Neuron (in vitro differentiated cells): ENCODE measurements around the gene ISL1.

Experiments
- H2AFZ ChIP-seq: one replicate; pipeline ENCODE4 v1.6.1; 2013; ENCODE audit warnings: low read depth, mild to moderate bottlenecking, inconsistent platforms, low read length, moderate library complexity
- H3K27me3 ChIP-seq: one replicate; pipeline ENCODE4 v1.6.1; 2013; ENCODE audit warnings: low read length; ENCODE audit not compliant: insufficient read depth
- H3K36me3 ChIP-seq: one replicate; pipeline ENCODE4 v1.6.1; 2013; ENCODE audit warnings: low read length; ENCODE audit not compliant: insufficient read depth
- H3K4me1 ChIP-seq: one replicate; pipeline ENCODE4 v1.6.1; 2013; ENCODE audit warnings: low read length; ENCODE audit not compliant: insufficient read depth
- H3K4me3 ChIP-seq: 2 replicates; pipeline ENCODE4 v1.5.1; 2013; ENCODE audit warnings: mild to moderate bottlenecking, low read length, moderate library complexity
- H3K9me3 ChIP-seq: one replicate; pipeline ENCODE4 v1.6.1; 2013; ENCODE audit warnings: low read length

Gene ISL1

DNA sequence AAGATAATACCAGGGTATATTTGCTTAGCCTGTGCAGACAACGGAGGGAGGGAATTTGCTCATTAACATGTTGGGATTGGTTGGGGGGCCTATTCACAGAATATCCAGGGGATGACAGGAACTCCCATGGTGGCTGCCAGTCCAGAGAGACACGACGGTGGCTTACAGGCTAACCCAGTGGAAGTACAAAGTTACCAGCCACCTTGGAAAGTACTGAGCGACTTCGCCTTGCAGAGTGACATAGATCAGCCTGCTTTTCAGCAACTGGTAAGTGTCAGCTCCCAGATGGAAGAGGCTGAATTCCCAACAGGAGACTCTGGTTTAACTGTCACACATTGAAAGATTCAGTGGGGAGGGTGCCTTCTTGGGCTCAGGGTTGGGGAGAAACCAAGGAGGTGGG is 7.9 kb downstream of the ISL1 start:
- H3K9me3 ChIP-seq = no peaks in the 10 kb centered on the region
- H3K27me3 ChIP-seq = peaks cover 84% of the 10 kb centered on the region
- no peak overlapping the region for H2AFZ ChIP-seq
- H3K36me3 ChIP-seq = no peaks in the 10 kb centered on the region
- no peak overlapping the region for H3K4me3 ChIP-seq
- H3K4me1 ChIP-seq = peaks cover 5% of the 10 kb centered on the region

GRCh38 chr5:51392689-51393199 is 9.5 kb downstream of the ISL1 start:
- Histone ChIP-seq H2AFZ (no peak overlapping the region), H3K9me3 (no peaks in the 10 kb centered on the region), H3K4me3 (no peak overlapping the region), H3K4me1 (peaks cover 5% of the 10 kb centered on the region), H3K36me3 (no peaks in the 10 kb centered on the region), H3K27me3 (peaks cover 84% of the 10 kb centered on the region)

- Histone ChIP-seq H3K27me3 (peaks cover 84% of the 10 kb centered on the region), H3K4me3 (no peak overlapping the region), H3K4me1 (peaks cover 3% of the 10 kb centered on the region), H2AFZ (no peak overlapping the region), H3K36me3 (no peaks in the 10 kb centered on the region), H3K9me3 (no peaks in the 10 kb centered on the region)
Measured at GRCh38 chr5:51394609-51395008, 11.4 kb downstream of the ISL1 start.

DNA sequence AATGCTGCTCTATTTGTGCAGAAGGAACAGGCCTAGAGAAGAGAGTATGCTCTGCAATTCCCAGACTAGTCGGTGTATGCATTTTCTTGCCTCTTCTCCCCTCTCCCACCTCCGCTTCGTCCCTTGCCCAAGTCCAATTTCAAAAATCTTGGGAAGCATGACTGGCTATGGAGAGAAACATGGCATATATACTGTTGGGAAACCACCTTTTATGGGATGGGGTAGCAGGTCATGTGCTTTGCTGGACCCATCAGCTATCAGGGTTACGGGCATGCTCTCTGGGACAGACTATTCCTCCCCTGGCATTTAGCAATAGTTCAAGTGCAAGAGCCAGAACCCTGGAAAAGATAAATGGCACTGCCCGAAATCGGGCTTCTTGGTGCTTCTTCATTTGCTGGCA is 12.0 kb downstream of the ISL1 start:
- H3K36me3 ChIP-seq = no peaks in the 10 kb centered on the region
- no peak overlapping the region for H3K4me3 ChIP-seq
- peaks cover 84% of the 10 kb centered on the region for H3K27me3 ChIP-seq
- H2AFZ ChIP-seq = no peak overlapping the region
- no peaks in the 10 kb centered on the region for H3K4me1 ChIP-seq
- no peaks in the 10 kb centered on the region for H3K9me3 ChIP-seq

DNA sequence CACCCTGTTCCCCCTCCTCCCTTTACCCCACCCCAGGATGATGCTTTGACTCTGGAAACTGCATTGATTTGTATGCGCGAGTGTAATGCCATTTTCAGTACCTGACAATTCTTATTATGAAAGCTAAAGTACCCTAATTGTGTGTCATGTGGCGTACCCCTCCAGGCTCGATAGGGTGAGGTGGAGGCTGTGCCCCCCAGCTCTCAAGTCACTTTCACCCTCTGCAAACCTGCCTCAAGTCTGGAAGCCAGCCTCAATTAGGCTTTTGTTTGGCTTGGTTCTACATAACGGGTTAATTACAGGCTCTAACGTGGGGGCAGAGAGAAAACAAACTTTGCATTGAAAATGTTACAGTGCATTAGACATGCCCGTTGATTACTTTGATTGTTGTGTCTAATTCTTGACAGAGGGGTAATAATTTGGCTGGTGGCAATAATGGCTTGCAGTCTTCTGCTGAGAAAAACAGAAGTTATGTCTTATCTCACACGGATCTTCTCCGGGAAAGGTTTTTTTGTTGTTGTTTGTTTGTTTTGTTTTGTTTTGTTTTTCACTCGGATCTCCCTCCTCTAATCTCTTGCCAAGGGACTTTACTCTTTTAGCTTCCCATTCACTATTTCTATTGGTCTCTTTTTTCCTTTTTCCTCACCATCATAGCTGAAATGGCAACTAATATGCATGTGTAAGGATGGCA is 12.6 kb downstream of the ISL1 start:
- no peaks in the 10 kb centered on the region for H3K36me3 ChIP-seq
- H3K27me3 ChIP-seq = peaks cover 82% of the 10 kb centered on the region
- no peak overlapping the region for H3K4me3 ChIP-seq
- no peaks in the 10 kb centered on the region for H3K9me3 ChIP-seq
- no peak overlapping the region for H2AFZ ChIP-seq
- H3K4me1 ChIP-seq = no peaks in the 10 kb centered on the region

GRCh38 chr5:51396797-51397196 is 13.5 kb downstream of the ISL1 start:
- H3K4me1 ChIP-seq = no peaks in the 10 kb centered on the region
- no peaks in the 10 kb centered on the region for H3K36me3 ChIP-seq
- peaks cover 72% of the 10 kb centered on the region for H3K27me3 ChIP-seq
- H3K9me3 ChIP-seq = no peaks in the 10 kb centered on the region
- H2AFZ ChIP-seq = no peak overlapping the region
- H3K4me3 ChIP-seq = no peak overlapping the region

DNA sequence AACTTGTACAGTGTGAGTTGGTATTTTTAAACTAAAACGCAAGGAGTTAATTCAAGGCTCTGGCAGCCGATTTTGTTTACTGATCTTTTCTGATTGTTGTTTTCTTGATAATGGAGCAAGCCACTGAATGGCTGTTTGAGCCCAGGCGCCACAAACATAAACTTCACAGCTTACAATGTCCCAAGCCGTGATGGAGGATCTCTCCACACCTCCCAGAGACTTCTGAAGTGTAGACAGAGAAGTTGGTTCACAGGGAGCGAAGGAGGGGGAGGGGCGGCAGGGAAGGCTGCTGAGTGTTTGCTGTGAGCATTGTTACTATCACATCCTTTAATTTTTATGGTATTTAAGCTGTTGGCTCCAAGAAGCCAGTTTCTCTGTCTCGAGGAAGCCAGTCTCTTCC is 14.7 kb downstream of the ISL1 start:
- no peaks in the 10 kb centered on the region for H3K4me1 ChIP-seq
- H2AFZ ChIP-seq = no peak overlapping the region
- H3K4me3 ChIP-seq = no peak overlapping the region
- no peaks in the 10 kb centered on the region for H3K9me3 ChIP-seq
- H3K27me3 ChIP-seq = peaks cover 64% of the 10 kb centered on the region
- no peaks in the 10 kb centered on the region for H3K36me3 ChIP-seq

DNA sequence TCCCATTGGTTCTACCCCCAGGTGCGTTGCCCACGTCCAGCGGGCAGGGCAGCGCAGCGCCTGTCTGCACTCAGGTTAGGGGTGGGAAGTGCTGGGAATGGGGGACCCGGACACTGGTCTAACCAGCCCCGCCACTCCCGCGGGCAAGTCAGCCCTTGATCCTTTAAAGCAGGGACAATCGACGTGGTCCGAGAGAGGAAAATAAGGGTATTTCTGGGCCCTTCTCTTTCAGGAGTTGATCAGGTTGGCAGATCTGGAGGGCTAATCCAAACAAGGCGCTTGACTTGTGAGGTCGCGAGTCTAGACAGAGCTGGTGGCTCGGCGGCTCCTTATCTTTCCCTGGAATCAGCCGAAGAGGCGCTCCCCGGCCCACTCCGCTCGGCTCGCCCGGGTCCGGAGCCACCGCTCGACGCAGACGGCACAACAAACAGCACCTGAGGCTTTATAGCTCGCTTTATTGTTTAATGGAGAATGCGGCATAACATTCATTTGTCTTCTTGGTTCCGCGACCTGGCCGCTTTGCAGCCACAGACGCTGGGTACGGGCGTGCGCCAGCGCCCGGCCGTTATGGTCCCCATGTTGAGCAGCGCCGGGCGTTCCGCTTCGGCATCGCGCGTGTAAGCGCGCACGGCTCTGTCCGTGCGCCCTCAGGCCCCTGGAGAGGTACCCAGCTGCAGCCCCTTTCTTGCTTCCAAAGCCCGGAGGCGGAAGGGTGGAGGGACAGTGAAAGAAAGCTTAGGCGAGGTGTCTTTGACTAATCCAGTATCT is 15.8 kb downstream of the ISL1 start:
- peaks cover 61% of the 10 kb centered on the region for H3K27me3 ChIP-seq
- H3K4me1 ChIP-seq = no peaks in the 10 kb centered on the region
- H3K9me3 ChIP-seq = no peaks in the 10 kb centered on the region
- no peak overlapping the region for H3K4me3 ChIP-seq
- no peaks in the 10 kb centered on the region for H3K36me3 ChIP-seq
- H2AFZ ChIP-seq = no peak overlapping the region

DNA sequence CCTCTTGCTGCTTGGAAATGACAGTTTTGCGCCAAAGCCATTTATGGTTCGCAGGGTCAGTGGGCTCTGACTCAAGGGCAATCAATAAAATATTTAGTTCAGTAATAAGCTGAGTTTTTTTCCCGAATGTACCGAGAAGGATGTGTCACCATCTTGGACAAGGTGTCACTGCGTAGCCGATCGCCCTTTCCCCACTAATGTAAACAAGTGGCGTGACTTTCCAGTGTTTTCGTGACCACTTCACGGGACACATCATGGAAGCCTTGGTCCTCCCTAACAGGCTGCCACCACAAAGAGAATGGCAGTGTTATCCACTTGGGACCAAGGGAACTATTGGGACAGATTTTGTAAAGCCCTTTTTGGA is 16.4 kb downstream of the ISL1 start:
- no peaks in the 10 kb centered on the region for H3K36me3 ChIP-seq
- peaks cover 60% of the 10 kb centered on the region for H3K27me3 ChIP-seq
- H3K4me1 ChIP-seq = no peaks in the 10 kb centered on the region
- H3K4me3 ChIP-seq = no peak overlapping the region
- H2AFZ ChIP-seq = no peak overlapping the region
- H3K9me3 ChIP-seq = no peaks in the 10 kb centered on the region

DNA sequence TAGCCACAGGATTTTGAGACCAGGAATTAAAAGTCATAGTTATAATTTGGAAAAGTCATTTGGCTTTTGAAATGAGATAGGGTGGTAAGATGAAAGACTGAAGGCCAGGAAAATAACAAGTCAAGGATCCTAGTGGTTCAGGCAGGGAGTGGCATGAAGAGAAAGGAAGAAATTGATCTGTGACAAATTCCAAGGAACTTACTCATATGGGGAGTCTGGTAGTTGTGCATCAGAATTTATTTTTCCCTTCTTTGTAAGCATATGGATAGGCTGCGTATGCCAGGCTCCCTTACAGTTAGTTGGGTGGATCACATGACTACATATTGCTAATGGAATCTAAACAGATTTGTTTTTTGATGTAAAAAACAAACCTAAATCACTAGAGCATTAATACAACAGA is 21.0 kb downstream of the ISL1 start:
- Histone ChIP-seq H3K4me1 (no peaks in the 10 kb centered on the region), H2AFZ (no peak overlapping the region), H3K4me3 (no peak overlapping the region), H3K27me3 (peaks cover 16% of the 10 kb centered on the region), H3K36me3 (no peaks in the 10 kb centered on the region), H3K9me3 (no peaks in the 10 kb centered on the region)

DNA sequence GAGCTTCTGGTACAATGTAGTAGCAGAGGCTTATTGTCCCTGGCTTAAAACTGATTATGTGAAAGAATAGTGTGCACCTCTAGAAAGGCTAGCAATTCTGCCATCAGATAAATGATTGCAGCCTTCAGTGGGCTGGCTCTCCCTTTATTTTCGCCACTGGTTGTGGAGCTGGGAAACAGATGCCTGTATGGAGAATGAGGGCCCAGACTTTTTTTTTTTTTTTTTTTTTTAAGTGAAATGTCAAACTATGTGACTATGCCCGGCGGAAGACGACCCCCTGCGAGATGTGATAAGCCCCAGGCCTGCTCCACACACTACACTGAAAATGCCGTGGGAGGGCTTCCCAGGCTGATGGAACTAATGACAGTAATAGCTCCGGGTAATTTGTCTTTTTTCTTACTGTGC is 28.7 kb downstream of the ISL1 start:
- Histone ChIP-seq H3K36me3 (no peaks in the 10 kb centered on the region), H2AFZ (no peak overlapping the region), H3K4me1 (no peaks in the 10 kb centered on the region), H3K27me3 (no peaks in the 10 kb centered on the region), H3K4me3 (no peak overlapping the region), H3K9me3 (no peaks in the 10 kb centered on the region)

- H3K36me3 ChIP-seq = no peaks in the 10 kb centered on the region
- H2AFZ ChIP-seq = no peak overlapping the region
- H3K9me3 ChIP-seq = no peaks in the 10 kb centered on the region
- no peaks in the 10 kb centered on the region for H3K27me3 ChIP-seq
- H3K4me1 ChIP-seq = no peaks in the 10 kb centered on the region
- no peak overlapping the region for H3K4me3 ChIP-seq
Measured at GRCh38 chr5:51414516-51414915, 31.3 kb downstream of the ISL1 start.

DNA sequence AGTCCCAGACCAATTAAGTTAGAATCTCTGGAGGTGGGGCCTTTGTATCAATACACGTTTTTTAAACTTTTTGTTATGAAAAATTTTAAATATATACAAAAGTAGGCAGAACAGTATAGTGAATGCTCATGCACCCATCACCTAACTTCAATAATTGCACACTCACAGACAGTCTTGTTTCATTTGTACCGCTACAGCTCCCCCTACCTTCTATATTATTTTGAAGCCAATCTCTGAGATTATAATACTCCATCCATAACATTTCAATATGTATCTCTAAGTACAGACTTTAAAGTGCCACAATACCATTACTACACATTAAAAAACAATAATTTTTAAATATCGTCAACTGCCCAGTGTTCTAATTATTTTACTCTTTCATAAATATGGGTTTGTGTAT is 32.9 kb downstream of the ISL1 start:
- Histone ChIP-seq H3K27me3 (no peaks in the 10 kb centered on the region), H3K9me3 (no peaks in the 10 kb centered on the region), H3K4me1 (no peaks in the 10 kb centered on the region), H2AFZ (no peak overlapping the region), H3K36me3 (no peaks in the 10 kb centered on the region), H3K4me3 (no peak overlapping the region)
